OCI-LY1 (cell line): Measurements from ENCODE around the gene ADAMTSL1.

ENCODE experiments used
- H2AFZ ChIP-seq: fragments of 200-600 bp; sonication (generic), shearing (Covaris generic); 2 replicates; pipeline ENCODE4 v1.6.0; 2014; ENCODE audit warnings: antibody characterized with exemption, mild to moderate bottlenecking, low read length
- H3F3A ChIP-seq: fragments of 200-600 bp; sonication (generic), shearing (Covaris generic); 2 replicates; pipeline ENCODE4 v1.6.0; 2014; ENCODE audit warnings: mild to moderate bottlenecking, antibody characterized with exemption, low read length, moderate library complexity; ENCODE audit not compliant: insufficient read depth
- H3K27ac ChIP-seq: fragments of 200-600 bp; sonication (generic); 2 replicates; pipeline ENCODE4 v1.5.1; 2014; ENCODE audit warnings: low read length, mixed run types, mild to moderate bottlenecking, low read depth; ENCODE audit not compliant: poor library complexity, severe bottlenecking
- H3K27me3 ChIP-seq: fragments of 200-600 bp; sonication (generic); 2 replicates; pipeline ENCODE4 v1.6.0; 2014; ENCODE audit warnings: antibody characterized with exemption, mild to moderate bottlenecking, low read length, moderate library complexity; ENCODE audit not compliant: insufficient read depth
- H3K36me3 ChIP-seq: fragments of 200-600 bp; sonication (generic); 2 replicates; pipeline ENCODE4 v1.6.1; 2014; ENCODE audit warnings: mild to moderate bottlenecking, antibody characterized with exemption, low read length, moderate library complexity, mixed read lengths; ENCODE audit not compliant: insufficient read depth
- H3K4me1 ChIP-seq: fragments of 200-600 bp; sonication (generic); 2 replicates; pipeline ENCODE4 v1.5.1; 2014; ENCODE audit warnings: mild to moderate bottlenecking, low read length, moderate library complexity; ENCODE audit not compliant: insufficient read depth, severe bottlenecking
- H3K4me2 ChIP-seq: fragments of 200-600 bp; sonication (generic), shearing (Covaris generic); 2 replicates; pipeline ENCODE4 v1.6.1; 2014; ENCODE audit warnings: low read length
- H3K4me3 ChIP-seq: fragments of 200-600 bp; sonication (generic); 2 replicates; pipeline ENCODE4 v1.5.1; 2014; ENCODE audit warnings: low read length, low read depth, mild to moderate bottlenecking, mixed read lengths; ENCODE audit not compliant: poor library complexity, severe bottlenecking
- H3K79me2 ChIP-seq: fragments of 200-600 bp; shearing (Covaris generic); 2 replicates; pipeline ENCODE4 v1.6.1; 2016; ENCODE audit warnings: mixed run types, low read length, mixed read lengths; ENCODE audit not compliant: insufficient read depth
- H3K9ac ChIP-seq: fragments of 200-600 bp; sonication (generic), shearing (Covaris generic); 2 replicates; pipeline ENCODE4 v1.6.1; 2014; ENCODE audit warnings: mild to moderate bottlenecking, low read length, mixed read lengths
- H3K9me2 ChIP-seq: fragments of 200-600 bp; sonication (generic), shearing (Covaris generic); 2 replicates; pipeline ENCODE4 v1.6.1; 2014; ENCODE audit warnings: low read depth, mild to moderate bottlenecking, low read length, mixed read lengths
- H3K9me3 ChIP-seq: fragments of 200-600 bp; shearing (Covaris generic); 2 replicates; pipeline ENCODE4 v1.6.1; 2014; ENCODE audit warnings: low read length, mixed read lengths
- H4K20me1 ChIP-seq: fragments of 200-600 bp; sonication (generic), shearing (Covaris generic); 2 replicates; pipeline ENCODE4 v1.6.0; 2016; ENCODE audit warnings: mild to moderate bottlenecking, low read length; ENCODE audit not compliant: insufficient read depth
- CTCF ChIP-seq: fragments of 200-600 bp; sonication (generic), shearing (Covaris generic); IDR thresholded peaks from 2 replicates; pipeline ENCODE4 v1.5.1; 2017; ENCODE audit warnings: mild to moderate bottlenecking, antibody characterized with exemption, low read length, moderate library complexity, mixed read lengths
- EZH2 ChIP-seq: fragments of 200-600 bp; sonication (generic), shearing (Covaris generic); IDR thresholded peaks from 2 replicates; pipeline ENCODE4 v1.8.0; 2017; ENCODE audit warnings: borderline replicate concordance, mixed run types, mild to moderate bottlenecking, antibody characterized with exemption, low read length, moderate library complexity, mixed read lengths

Gene ADAMTSL1

DNA sequence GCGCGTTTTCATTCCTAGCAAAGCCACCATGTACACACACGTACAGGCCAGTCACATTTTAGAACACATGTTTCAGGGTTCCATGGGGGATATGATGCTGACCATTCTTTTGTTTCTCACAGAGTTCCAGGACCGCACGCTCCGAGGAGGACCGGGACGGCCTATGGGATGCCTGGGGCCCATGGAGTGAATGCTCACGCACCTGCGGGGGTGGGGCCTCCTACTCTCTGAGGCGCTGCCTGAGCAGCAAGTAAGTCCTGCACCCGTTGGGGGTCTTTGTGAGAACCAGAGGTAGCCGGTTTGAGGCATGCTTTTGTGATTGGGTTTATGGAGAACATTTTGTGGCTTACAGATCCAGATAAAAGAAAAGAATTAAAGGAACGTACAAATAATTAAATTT lies 30.8 kb downstream of the ADAMTSL1 start:
- Histone ChIP-seq H3K9me2 (no peaks in the 10 kb centered on the region), H4K20me1 (no peaks in the 10 kb centered on the region), H3K9me3 (no peaks in the 10 kb centered on the region), H2AFZ (no peak overlapping the region), H3K4me3 (no peak overlapping the region), H3K9ac (no peak overlapping the region), H3F3A (no peaks in the 10 kb centered on the region), H3K79me2 (no peaks in the 10 kb centered on the region), H3K36me3 (no peaks in the 10 kb centered on the region), H3K27ac (no peak overlapping the region), H3K4me1 (no peaks in the 10 kb centered on the region), H3K4me2 (no peak overlapping the region), H3K27me3 (no peaks in the 10 kb centered on the region)
- TF ChIP-seq EZH2 = no peak

DNA sequence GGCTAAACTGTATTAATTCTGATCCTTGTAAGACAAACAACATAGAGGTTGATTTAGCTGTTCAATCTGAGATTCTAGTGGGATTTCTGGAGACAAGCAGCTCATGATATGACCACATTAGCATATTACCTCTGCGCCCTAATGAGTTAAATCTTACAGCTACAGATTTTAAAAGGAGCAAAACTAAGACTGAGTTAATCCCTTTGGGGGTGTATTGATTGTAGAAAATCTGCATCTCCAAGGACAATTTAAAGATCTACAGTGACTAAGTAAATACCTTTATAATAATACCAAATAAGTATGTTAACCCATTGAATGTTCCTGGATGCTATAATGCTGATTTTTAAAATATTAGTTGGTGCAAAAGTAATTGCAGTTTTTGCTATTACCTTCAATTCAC lies 33.2 kb downstream of the ADAMTSL1 start:
- H3K4me3 ChIP-seq = no peak overlapping the region
- no peaks in the 10 kb centered on the region for H3K79me2 ChIP-seq
- no peaks in the 10 kb centered on the region for H3F3A ChIP-seq
- no peaks in the 10 kb centered on the region for H3K36me3 ChIP-seq
- H3K27ac ChIP-seq = no peak overlapping the region
- TF ChIP-seq EZH2 (no peak), CTCF (no peak)
- H3K9me2 ChIP-seq = no peaks in the 10 kb centered on the region
- H3K9me3 ChIP-seq = no peaks in the 10 kb centered on the region
- no peak overlapping the region for H3K4me2 ChIP-seq
- H2AFZ ChIP-seq = no peak overlapping the region
- no peak overlapping the region for H3K9ac ChIP-seq
- H4K20me1 ChIP-seq = no peaks in the 10 kb centered on the region
- H3K4me1 ChIP-seq = no peaks in the 10 kb centered on the region
- no peaks in the 10 kb centered on the region for H3K27me3 ChIP-seq

DNA sequence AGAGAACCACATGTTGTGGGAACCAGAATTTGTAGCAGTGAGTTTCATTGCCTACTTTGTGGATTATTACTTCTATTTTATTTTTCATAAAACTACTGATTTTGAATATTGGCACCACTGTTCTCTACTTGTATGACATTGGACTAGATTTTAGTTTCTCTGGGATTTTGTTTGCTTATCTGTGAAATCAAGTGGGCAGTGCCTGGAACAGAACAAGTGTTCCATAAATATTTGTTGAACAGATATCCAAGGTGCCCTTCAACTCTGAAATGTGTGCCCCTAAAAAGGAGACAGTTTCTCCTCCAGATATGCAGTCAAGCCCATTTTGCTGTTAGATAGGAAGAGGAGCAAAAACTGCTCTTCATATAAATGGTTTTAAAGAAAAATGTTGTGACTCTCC lies 42.6 kb downstream of the ADAMTSL1 start:
- no peaks in the 10 kb centered on the region for H3K79me2 ChIP-seq
- H4K20me1 ChIP-seq = no peaks in the 10 kb centered on the region
- TF ChIP-seq EZH2 (no peak), CTCF (no peak)
- no peak overlapping the region for H3K4me2 ChIP-seq
- H3K36me3 ChIP-seq = no peaks in the 10 kb centered on the region
- no peaks in the 10 kb centered on the region for H3K9me3 ChIP-seq
- H3K9me2 ChIP-seq = no peaks in the 10 kb centered on the region
- H3K9ac ChIP-seq = no peak overlapping the region
- H3K4me1 ChIP-seq = no peaks in the 10 kb centered on the region
- no peaks in the 10 kb centered on the region for H3F3A ChIP-seq
- no peaks in the 10 kb centered on the region for H3K27me3 ChIP-seq
- H2AFZ ChIP-seq = no peak overlapping the region
- no peak overlapping the region for H3K4me3 ChIP-seq
- no peak overlapping the region for H3K27ac ChIP-seq

- Histone ChIP-seq H3F3A (no peaks in the 10 kb centered on the region), H3K9me2 (no peaks in the 10 kb centered on the region), H3K36me3 (no peaks in the 10 kb centered on the region), H3K4me3 (no peak overlapping the region), H3K4me1 (no peaks in the 10 kb centered on the region), H2AFZ (no peak overlapping the region), H3K27ac (no peak overlapping the region), H3K4me2 (no peak overlapping the region), H3K9ac (no peak overlapping the region), H3K79me2 (no peaks in the 10 kb centered on the region), H3K27me3 (no peaks in the 10 kb centered on the region), H3K9me3 (no peaks in the 10 kb centered on the region), H4K20me1 (no peaks in the 10 kb centered on the region)
- no peak for TF ChIP-seq EZH2
- TF ChIP-seq CTCF = no peak
These were observed 43.0 kb downstream of the ADAMTSL1 start for GRCh38 chr9:18516965-18517364.
